ENCODE results near the gene TYMP. TPM values are rescaled to one million over a fixed set of nuclear protein-coding genes. Genes with fewer than 3 reads are reported as not detected.

TYMP gene
- total RNA-seq, 1 experiment from 2014 or later, result 56.0 TPM

GRCh38 chr22:50526834-50527801, 2.7 kb downstream of the TYMP start:
- TSS peak; percentile 76 for BruUV-seq (replicated peaks)
- POLR2A ChIA-PET, result interaction anchor here (0.6 kb wide), 3 partner anchors 19 to 32 kb away, joined by 6 to 11 read pairs (median 10); partner anchors contain the start of gene NCAPH2

More at GRCh38 chr22:50526834-50527801, 2.7 kb downstream of the TYMP start:
- Histone ChIP-seq H3K4me1 (ENCODE audit: control insufficient read depth, insufficient read depth, low read length) (peaks cover 4% of the 10 kb centered on the region), H3K36me3 (ENCODE audit: control insufficient read depth, insufficient read depth, low read length) (no peaks in the 10 kb centered on the region; the same call in 1 of the 2 replicates), H3K27ac (ENCODE audit: low read length) (peak overlapping the region; percentile 79), H3K27me3 (ENCODE audit: control insufficient read depth, insufficient read depth, low read length) (no peaks in the 10 kb centered on the region), H3K4me3 (ENCODE audit: low read depth in 2 of 2, low read length in 2 of 2) (peak overlapping the region; percentile 65 to 69), H3K9me3 (ENCODE audit: control insufficient read depth, insufficient read depth, low read depth, low read length) (no peaks in the 10 kb centered on the region)
- in situ Hi-C loops (cut with HindIII; ENCODE audit: low pct_unique_long_range_greater_than_20kb, low sequenced_read_pairs) (no loop called here), intact Hi-C loops (cut with micrococcal nuclease; ENCODE audit: unreplicated experiment) (no loop called here)
- CTCF ChIA-PET, result no interaction called here
- DNase-seq (ENCODE audit: low read depth, low spot score) (no peak), ATAC-seq (peak; percentile 58)
- TF ChIP-seq CTCF (IDR thresholded peaks at IDR 0.05), result no peak
- TF ChIP-seq TCF7L2 (IDR thresholded peaks at IDR 0.05; ENCODE audit: low read depth, low read length), result no peak
- TF ChIP-seq POLR2AphosphoS5 (IDR thresholded peaks at IDR 0.05; ENCODE audit: low read depth, low read length), result peak; percentile 61; the same call in 1 of the 2 replicates
- peak; percentile 37; the same call in 1 of the 2 replicates for TF ChIP-seq SIN3A (IDR thresholded peaks at IDR 0.05; ENCODE audit: borderline replicate concordance, insufficient read depth, low read depth, low read length)
- TF ChIP-seq, protein P1, sequence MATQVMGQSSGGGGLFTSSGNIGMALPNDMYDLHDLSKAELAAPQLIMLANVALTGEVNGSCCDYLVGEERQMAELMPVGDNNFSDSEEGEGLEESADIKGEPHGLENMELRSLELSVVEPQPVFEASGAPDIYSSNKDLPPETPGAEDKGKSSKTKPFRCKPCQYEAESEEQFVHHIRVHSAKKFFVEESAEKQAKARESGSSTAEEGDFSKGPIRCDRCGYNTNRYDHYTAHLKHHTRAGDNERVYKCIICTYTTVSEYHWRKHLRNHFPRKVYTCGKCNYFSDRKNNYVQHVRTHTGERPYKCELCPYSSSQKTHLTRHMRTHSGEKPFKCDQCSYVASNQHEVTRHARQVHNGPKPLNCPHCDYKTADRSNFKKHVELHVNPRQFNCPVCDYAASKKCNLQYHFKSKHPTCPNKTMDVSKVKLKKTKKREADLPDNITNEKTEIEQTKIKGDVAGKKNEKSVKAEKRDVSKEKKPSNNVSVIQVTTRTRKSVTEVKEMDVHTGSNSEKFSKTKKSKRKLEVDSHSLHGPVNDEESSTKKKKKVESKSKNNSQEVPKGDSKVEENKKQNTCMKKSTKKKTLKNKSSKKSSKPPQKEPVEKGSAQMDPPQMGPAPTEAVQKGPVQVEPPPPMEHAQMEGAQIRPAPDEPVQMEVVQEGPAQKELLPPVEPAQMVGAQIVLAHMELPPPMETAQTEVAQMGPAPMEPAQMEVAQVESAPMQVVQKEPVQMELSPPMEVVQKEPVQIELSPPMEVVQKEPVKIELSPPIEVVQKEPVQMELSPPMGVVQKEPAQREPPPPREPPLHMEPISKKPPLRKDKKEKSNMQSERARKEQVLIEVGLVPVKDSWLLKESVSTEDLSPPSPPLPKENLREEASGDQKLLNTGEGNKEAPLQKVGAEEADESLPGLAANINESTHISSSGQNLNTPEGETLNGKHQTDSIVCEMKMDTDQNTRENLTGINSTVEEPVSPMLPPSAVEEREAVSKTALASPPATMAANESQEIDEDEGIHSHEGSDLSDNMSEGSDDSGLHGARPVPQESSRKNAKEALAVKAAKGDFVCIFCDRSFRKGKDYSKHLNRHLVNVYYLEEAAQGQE (IDR thresholded peaks at IDR 0.05; ENCODE audit: insufficient read depth in 1 of 2, low read depth in 2 of 2, low read length in 1 of 2), result no peak
